GM11168 (cell line): ENCODE data around the gene IFITM10.

Experiments used
- in situ Hi-C: fragments of 300-500 bp; cut with MboI; formaldehyde crosslinking; loops from one replicate; pipeline ENCODE4 v1.12.0; 2022; ENCODE audit warnings: low sequenced_read_pairs; ENCODE audit not compliant: unreplicated experiment

IFITM10 gene

DNA sequence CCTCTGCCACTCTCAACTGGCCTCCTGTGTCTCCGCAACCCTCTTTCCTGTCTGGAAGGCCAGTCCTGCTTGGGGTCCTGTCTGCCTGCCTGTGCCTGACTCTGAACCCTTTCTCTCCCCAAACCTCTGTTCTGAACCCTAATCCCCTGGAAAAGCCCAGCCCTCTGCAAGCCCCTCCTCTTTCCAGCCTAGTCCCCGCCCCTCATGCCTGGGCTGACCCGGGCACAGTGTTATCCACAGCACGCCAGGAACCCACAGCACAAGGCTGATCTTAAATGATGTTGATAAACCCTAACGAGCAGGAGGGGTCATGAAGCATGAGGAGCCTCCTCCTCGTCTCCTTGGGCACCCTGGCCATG, at the start of gene IFITM10:
TSS of gene IFITM10 (minus strand) at position 115 of the 359 bp plus-strand sequence. CDS start 153 bp downstream, outside the sequence.
- in situ Hi-C loops: no loop called here

DNA sequence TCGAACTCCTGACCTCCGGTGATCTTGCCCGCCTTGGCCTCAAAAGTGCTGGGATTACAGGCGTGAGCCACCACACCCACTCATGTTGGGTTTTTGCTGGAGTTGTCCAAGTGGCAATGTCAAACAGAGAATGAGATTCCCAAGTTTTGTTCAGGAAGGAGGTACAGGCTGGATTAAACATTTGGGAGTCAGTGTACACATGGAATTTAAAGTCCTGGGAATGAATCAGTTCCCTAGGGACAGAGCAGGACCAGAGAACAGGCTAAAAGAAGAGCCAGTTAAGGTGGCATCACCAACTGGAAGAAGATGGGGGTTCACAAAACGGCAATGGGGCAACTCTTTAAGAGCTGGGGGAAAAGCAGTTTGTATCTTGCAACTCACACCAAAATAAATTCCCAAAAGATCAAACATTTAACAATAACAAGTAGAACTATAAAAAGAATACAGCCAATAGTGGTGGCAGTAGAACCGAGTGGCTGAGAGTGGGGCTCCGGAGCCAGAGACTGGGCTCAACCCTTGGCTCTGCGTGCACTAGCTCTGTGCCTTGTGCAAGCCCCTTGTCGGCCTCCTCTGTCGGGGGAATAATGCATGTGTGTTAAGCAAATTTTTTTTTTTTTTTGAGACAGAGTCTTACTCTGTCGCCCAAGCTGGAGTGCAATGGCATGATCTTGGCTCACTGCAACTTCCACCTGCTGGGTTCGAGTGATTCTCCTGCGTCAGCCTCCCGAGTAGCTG, 47.2 kb upstream of the IFITM10 start:
- in situ Hi-C loops: no loop called here

DNA sequence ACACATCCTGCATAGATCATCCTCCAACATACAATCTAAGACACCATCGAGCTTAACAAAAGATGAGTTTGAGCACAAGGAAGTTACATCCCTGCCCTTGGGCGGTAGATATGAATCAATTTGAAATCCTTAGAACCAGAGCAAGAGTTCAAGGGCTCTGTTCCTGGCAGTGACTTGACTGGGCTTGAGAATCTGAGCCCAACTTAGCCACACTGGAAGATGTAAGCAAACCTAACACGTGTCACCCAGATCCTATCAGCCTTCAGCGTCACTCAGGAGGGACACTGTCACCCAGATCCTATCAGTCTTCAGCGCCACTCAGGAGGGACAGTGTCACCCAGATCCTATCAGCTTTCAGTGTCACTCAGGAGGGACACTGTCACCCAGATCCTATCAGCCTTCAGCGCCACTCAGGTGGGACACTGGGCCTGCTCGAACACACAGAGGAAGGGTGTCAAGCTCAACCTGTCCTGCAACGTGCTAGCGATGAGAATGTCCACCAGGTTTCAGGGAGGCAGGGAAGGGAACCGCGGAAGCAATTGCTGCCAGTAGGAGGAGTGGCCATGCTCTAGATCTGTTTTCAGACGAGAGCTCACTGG, 46.1 kb upstream of the IFITM10 start:
- in situ Hi-C loops: no loop called here

DNA sequence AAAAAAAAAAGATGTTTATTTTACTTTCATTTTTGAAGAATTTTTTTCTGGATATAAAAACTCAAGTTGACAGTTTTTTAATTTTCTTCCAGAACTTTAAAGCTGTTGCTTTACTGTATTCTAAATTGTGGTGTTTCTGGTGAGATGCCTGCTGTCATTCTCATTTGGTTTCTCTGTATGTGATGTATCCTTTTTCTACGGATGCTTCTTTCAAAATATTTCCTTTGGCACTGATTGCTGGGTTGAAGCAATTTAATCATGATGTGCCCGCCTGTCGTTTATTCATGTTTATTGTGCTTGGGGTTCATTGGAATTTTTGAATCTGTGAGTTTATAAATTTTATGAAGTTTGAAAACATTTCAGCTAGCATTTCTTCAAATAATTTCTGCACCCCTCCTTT, 42.7 kb upstream of the IFITM10 start:
- in situ Hi-C loops: no loop called here

DNA sequence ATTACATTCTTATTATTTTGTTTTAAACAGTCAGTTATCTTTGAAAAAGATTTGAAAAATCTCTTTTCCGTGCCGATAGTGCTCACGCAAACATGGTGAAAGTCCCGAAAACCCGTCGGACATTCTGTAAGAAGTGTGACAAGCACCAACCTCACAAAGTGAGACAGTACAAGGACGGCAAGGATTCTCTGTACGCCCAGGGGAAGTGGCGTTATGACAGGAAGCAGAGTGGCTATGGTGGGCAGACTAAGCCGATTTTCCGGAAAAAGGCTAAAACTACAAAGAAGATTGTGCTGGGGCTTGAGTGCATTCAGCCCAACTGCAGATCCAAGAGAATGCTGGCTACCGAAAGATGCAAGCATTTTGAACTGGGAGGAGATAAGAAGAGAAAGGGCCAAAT, 42.1 kb upstream of the IFITM10 start:
- in situ Hi-C loops: no loop called here

DNA sequence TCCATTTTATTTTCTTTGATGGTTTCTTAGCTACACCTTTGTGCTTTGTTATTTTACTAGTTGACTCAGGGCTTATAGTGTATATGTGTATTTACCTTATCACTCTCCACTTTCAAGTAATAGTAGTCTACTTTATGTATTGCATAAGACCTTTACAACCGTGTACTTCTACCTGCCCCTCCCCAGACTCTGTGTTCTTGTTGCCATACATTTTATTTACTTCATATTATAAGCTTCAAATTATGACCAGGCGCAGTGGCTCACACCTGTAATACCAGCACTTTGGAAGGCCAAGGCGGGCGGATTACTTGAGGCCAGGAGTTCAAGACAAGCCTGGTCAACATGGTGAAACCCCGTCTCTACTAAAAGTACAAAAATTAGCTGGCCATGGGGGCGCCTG, 41.5 kb upstream of the IFITM10 start:
- in situ Hi-C loops: no loop called here

DNA sequence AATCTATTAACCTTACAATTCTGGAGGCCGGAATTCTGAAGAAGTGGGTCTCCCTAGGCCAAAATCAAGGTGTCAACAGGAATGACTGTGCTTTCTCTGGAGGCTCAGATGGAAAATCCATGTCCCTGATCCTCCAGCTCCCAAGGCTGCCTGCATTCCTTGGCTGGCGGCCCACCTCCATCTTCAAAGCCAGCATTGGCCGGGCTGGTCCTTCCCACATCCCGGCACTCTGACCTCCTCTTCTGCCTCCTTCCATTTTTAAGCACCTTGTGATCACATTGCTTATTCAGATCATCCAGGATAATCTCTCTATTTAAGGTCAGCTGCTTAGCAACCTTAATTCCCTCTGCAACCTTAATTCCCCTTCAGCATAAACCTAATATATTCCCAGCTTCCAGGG, 36.1 kb upstream of the IFITM10 start:
- in situ Hi-C loops: no loop called here

DNA sequence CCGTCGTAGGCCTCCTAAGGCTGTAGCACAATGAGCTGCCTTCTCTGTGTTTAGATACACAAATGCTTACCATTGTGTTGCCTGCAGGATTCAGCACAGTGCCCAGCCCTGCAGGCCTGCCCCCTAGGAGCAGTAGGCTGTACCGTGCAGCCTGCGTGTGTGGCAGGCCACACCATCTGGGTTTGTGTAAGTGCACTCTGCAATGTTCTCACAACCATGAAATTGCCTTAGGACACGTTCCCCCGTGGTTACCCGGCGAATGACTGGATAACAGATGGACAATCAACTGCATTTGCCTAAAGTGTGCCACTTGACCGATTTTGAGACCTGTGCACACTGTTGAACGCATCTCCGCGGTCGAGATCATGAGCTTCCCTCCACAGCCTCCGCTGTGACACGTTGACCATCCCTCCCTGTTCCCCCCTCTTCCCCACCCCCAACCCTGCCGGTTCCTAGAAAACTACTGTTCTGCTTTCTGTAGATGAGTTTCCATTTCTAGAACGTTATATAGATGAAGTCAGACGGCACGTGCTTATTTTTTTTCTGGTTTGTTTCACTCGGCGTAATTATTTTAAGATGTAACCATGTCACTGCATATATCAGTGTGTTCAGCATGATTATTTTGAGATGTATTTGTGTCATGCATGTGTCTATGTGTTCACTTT, 35.5 kb upstream of the IFITM10 start:
- in situ Hi-C loops: no loop called here

DNA sequence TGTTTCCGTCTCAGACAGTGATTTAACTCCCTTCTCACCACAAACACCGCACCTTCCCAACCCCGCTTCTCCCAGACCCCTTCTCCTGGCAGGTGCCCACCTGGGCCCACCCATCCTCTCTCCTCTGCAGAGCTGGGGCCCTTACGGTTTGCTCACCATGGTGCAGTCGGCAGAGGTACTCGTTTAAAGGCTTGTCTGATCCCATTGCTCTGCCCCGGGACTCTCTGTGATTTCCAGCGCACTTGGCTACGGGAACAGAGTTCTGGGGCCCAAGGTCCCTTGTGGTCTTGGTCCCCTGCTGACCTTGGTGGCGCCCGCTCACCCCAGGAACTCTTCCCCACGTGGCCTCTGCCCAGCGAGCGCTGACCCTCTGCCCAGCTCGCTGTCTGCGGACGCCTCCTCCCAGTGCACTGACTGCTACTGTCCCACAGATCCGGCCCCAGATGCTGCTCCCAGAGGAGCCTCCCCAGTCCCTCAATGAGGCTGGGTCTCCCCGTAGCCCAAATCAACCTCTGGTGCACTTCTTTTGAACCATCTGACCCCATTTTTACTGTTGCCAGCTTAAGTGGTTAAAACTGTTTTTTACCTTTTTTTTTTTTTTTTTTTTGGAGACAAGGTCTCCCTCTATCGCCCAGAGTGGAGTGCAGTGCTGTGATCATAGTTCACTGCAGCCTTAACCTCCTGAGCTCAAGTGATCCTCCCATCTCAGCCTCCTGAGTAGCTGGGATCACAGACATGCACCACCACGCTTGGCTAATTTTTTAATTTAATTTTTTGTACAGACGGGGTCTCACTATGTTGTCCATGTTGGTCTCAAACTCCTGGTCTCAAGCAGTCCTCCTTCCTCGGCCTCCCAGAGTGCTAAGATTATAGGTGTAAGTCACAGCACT, 34.6 kb upstream of the IFITM10 start:
- in situ Hi-C loops: no loop called here

DNA sequence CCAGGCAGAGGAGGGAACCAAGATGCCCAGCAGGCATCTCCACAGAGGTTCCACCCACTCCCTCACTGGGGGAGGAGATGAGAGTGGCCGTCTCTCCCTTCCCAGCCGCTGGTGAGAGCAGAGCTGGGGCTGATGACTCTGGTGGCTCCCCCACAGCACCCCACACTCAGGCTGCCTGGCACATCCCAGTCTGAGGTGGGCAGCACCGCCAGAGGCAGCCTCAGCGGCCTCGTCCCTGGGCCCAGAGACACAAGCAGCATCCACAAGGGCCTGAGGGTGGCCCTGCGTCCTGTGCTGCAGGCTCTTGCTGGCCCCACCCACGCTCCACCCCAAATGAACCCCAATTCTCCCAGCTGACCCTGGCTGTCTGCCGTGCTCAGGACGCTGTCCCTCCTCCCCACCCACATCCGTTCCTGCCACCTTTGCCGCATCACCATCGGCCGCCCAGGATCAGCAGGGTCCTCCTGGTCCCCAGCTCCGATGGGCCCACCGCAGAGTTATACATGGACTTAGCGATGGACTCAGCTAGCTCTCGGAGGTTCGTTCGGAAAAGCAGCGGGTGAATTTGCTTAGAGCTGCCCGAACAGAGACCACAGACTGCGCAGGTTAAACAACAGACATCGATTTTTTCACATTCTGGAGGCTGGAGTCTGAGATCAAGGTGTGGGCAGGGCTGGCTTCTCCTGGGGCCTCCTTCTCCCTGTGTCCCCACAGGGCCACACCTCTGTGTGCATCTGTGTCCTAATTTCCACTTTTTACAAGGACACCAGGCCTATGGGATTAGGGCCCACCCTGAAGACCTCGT, 33.5 kb upstream of the IFITM10 start:
- in situ Hi-C loops: no loop called here

DNA sequence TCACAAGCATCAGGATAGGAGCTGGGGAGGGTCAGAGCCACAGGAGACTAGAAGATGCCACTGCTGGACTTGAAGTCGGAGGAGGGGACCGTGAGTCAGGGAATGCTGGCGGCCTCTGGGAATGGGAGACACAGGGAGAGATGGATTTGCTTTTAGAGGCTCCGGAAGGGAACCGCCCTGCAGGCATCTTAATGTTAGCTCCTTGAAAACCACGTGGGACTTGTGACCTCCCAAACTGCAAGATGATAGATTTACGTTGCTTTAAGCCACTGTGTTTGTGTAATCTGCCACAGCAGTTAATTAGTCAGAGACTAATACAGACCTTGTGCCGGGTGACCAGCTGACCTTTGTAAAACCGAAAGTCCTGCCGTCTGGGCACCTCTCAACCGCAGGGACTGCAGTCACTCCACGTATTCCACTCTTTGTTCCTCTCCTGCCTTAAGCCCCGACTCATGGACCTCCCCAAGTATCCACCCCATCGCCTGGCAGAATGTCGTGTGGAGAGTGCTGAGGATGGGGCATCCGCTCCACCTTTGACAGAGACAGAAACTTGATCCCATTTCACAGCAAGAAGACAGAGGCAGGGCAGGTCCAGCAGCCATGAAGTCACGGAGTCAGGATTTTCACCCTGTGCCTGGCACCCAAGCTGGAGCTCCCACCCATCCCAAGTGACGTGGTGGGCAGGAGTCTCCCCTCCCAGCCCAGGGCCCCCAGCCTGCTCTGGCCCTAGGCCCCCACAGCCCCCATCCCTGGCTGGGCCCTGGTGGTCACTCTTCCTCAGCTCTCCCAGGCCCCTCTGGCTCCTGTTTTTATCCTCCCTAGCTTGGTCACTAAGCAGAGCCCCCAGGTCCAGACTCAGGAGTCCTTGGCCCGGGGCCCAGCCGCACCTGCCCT, 32.7 kb upstream of the IFITM10 start:
- in situ Hi-C loops: no loop called here

DNA sequence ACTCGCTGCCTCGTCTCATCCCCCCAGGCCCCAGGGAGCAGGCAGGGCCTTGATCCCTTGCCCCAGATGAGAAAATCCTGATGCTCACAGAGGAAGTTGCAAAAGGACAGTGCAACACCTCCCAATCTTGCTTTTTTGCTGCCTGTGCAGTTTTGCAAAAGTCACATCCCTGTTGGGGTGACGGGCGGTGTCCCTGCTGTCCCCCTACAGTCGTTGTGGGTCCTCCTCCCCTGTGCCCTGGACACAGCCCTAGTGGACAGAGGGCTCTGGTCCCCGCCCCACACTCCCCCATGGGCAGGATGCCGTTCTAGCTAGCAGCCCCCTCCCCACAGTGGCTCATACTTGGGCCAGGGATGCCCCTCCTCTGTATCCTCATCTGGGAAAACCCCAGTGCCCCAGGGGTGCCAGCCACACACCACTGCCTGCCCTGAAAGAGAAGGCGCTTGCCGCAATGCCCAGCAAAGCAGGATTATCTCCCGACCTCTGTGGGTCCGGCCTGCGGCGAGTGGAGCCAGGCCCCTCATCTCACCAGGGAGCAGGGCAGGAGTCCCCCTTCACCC, 31.7 kb upstream of the IFITM10 start:
- in situ Hi-C loops: no loop called here

DNA sequence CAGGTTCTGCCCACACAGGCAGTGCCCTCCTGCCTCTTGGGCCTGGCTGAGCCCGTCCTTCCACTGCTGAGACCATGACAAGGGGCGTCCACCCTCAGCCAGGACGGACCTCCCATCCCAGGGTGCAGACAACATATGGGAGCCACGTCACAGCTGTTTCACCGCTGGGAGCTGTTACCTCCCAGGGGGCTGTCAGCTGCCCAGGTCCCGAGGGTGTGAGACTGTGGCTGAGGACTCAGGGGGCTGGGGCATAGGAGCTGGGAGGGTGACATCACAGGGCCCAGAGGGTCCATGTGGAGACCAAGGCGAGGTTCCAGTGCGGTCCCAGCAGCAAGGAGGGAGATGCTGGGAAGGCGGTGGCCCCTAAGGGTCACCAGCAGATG, 31.2 kb upstream of the IFITM10 start:
- in situ Hi-C loops: no loop called here

DNA sequence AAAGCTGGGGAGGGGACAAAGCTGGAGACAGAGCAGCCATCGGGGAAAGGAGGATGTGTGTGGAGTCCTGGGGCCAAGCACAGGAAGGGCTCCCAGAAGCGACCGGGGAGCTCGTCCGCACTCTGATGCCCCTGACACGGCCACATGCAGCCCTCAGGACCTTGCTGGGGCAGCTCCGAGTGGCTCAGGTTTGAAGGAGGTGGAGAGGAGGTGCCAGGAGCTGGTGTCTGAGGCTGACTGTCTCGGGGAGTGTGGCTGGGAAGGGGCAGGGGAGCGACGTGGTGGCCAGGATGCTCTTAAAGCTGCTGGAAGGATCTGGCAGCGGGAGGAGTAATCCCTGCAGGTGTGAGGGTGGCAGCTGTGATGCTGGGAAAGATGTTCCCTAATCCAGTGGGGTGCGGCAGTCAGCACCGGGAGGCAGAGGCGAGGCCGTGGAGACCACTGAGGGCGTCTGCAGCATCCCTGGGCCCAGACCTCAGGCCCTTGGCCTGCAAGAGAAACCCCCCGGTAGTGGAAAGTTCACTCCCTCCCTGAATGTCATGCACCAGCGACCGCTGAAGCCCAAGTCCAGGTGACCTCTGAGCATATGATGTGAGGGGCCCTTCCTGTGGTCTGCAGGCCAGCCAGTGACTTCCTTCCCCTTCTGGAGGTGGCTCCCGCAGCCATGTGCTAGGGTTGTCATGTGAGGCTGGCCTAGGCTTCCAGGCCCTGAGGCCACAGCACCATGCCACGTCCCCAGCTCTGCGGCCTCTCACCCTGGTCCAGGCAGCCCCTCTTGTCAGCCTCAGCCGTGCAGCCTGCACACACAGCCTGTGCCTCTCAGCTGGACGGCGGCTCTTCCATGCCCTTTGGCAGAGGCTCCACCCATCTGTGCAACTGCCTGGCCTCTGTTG, 30.6 kb upstream of the IFITM10 start:
- in situ Hi-C loops: no loop called here

DNA sequence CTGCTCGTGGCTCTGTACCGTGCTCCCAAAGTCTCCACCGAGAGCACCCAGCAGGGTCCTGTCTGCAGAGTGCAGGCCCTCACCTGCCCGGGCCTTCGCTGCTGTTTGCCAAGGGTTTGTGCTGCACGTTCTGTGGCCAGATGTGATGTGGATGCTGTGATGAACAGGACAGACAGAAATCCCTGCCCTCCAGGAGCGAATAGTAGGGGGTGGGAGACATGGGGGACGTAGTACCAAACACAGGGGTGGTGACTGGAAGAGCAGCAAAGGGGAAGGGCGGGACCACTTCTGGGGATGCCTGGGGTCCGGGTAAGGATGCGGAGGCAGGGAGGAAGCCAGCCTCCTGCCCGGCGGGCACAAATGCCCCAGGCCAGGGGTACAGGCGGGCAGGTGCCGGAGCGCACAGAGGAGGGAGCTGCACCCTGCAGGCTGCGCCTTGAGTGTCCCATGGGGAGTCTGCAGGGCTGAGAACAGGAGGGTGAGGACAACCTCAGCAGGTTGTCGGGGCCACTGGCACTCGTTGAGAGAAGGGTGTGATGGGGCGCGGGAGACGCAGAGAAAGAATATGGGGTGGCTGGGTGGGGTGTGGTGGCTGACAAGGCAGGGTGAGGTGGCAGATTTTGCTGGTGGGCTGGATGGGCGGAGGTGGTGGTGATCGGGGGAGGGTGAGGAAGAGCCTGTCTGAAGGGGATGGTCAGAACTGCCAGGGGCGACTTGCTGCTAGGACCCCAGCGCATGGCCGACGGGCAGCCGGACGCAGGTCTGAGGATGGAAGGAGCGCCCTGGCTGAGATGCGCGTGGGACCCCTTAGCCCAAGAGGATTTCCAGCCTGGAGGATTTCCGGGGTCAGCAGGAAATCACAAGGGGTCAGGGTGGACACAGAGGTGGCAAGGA, 29.7 kb upstream of the IFITM10 start:
- in situ Hi-C loops: no loop called here

DNA sequence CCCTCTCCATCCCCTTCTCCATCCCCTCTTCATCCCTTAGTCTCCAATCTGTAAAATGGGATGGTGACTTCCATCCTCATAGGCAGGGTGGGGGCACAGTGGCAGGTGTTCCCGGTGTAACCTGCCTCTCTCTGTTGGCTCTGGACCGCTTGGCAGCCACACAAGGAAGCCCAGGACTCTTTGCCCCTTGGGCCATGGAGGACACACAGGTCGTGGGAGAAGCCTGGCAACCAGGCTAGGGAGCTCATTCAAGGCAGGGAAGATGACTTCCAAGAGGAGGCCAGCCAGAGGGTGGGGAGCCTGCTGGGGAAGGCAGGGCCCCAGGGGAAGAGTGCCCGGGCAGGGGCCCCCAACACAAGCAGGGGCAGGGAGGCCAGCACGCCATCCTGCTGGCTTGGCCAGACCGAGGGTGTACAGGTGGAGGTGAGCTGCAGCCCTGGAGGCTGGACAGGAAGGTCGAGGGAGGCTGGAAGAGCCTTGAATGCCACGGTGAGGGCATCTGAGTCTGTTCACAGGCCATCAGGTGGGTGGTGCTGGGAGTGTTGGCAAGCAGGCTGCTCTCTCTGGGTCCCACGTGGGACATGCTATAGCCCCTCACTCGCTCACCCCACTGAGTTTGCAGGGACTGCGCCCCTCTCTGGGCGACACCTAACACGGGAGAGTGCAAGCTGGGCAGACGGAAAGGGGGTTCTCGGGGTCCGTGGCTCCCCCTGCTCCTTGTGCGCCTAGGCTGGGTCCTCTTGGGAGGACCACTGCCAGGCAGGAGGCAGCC, 28.8 kb upstream of the IFITM10 start:
- in situ Hi-C loops: no loop called here
